GM12878 (cell line): ENCODE measurements around the gene FBXW8. TPM values are rescaled to one million over a fixed set of nuclear protein-coding genes. Genes with fewer than 3 reads are reported as not detected.

ENCODE experiments used
- ATAC-seq: fragments of 200-7000 bp; cut with Tn5 transposase; 3 replicates; pipeline ENCODE4 v1.9.1; 2020; ENCODE audit warnings: mild to moderate bottlenecking, moderate library complexity
- BruUV-seq: library from RNA; stranded (reverse); fragments of 400-500 nt; replicated peaks from 2 replicates; lab custom pipeline; 2021; lab: Mats Ljungman, UMichigan
- CTCF ChIA-PET: fragments of 300-600 bp; sonication (Branson Sonifier 250); formaldehyde crosslinking; extraction: SDS; loops from one replicate; lab custom pipeline; 2021; ENCODE audit warnings: inconsistent platforms; lab: Yijun Ruan, JAX
- POLR2A ChIA-PET: fragments of 350-600 bp; formaldehyde crosslinking; extraction: SDS; loops from one replicate; lab custom pipeline; 2021; ENCODE audit warnings: inconsistent platforms; lab: Charles Lee
- RAD21 ChIA-PET: fragments of 300-600 bp; sonication (Branson Sonifier 250); formaldehyde crosslinking; loops from one replicate; lab custom pipeline; 2023; ENCODE audit warnings: antibody characterized with exemption; ENCODE audit not compliant: unreplicated experiment; lab: Charles Lee
- SMC1A ChIA-PET: fragments of 300-600 bp; sonication (Branson Sonifier 250); formaldehyde crosslinking; loops from one replicate; lab custom pipeline; 2023; ENCODE audit not compliant: unreplicated experiment, uncharacterized antibody; lab: Charles Lee
- DNase-seq: peaks from one replicate; pipeline ENCODE4 v3.0.0-alpha.2; 2011; ENCODE audit warnings: low read depth, low spot score
- FAIRE-seq: peaks from 3 replicates; lab custom pipeline; 2011; peaks lifted over from hg19 to GRCh38; lab: Jason Lieb, UNC
- H2AFZ ChIP-seq: 2 replicates; pipeline ENCODE4 v1.6.0; 2011; ENCODE audit warnings: low read depth, low read length, control low read depth; ENCODE audit not compliant: control insufficient read depth
- H3K27ac ChIP-seq: 2 replicates; pipeline ENCODE4 v1.5.1; 2011; ENCODE audit warnings: control low read depth; ENCODE audit not compliant: control insufficient read depth, insufficient read depth
- H3K27me3 ChIP-seq, 2 experiments: replicated peaks in 1 of 2; 2 replicates each; pipeline versions ENCODE4 v1.6.0 to v1.6.1; 2011; ENCODE audit warnings: low read length in 1 of 2; ENCODE audit not compliant: control insufficient read depth in 2 of 2, insufficient read depth in 2 of 2
- H3K36me3 ChIP-seq, 2 experiments: 2 replicates each; pipeline ENCODE4 v1.5.1; 2011; ENCODE audit warnings: low read length in 1 of 2; ENCODE audit not compliant: control insufficient read depth in 2 of 2, insufficient read depth in 2 of 2
- H3K4me1 ChIP-seq: 2 replicates; pipeline ENCODE4 v1.6.1; 2011; ENCODE audit warnings: mild to moderate bottlenecking, low read length, moderate library complexity, mixed read lengths; ENCODE audit not compliant: control insufficient read depth, insufficient read depth
- H3K4me2 ChIP-seq: 2 replicates; pipeline ENCODE4 v1.6.0; 2011; ENCODE audit warnings: control low read depth; ENCODE audit not compliant: control insufficient read depth, insufficient read depth
- H3K4me3 ChIP-seq: fragments of 200-600 bp; sonication (generic); 2 replicates; pipeline ENCODE4 v1.5.1; 2016
- H3K79me2 ChIP-seq: 2 replicates; pipeline ENCODE4 v1.6.0; 2011; ENCODE audit warnings: low read length; ENCODE audit not compliant: control insufficient read depth, insufficient read depth
- H3K9ac ChIP-seq: 2 replicates; pipeline ENCODE4 v1.8.0; 2011; ENCODE audit warnings: low read length, control low read depth, mixed read lengths; ENCODE audit not compliant: control insufficient read depth, insufficient read depth
- H3K9me3 ChIP-seq: replicated peaks from 3 replicates; pipeline ENCODE4 v1.5.1; 2011; ENCODE audit warnings: mild to moderate bottlenecking, low read length; ENCODE audit not compliant: control insufficient read depth, insufficient read depth
- H4K20me1 ChIP-seq: 2 replicates; pipeline ENCODE4 v1.6.0; 2011; ENCODE audit not compliant: control insufficient read depth, insufficient read depth
- CHD1 ChIP-seq: IDR thresholded peaks from 2 replicates; pipeline ENCODE4 v1.6.1; 2012; ENCODE audit warnings: low read depth, low read length, improper control_type of control experiment
- CREB1 ChIP-seq: IDR thresholded peaks from 2 replicates; pipeline ENCODE4 v1.6.1; 2012; ENCODE audit warnings: low read depth, mild to moderate bottlenecking, inconsistent platforms
- EGR1 ChIP-seq, 2 experiments: IDR thresholded peaks; 1 replicate in 1 of 2; 2 replicates in 1 of 2; pipeline ENCODE4 v1.6.1; 2011 to 2012; ENCODE audit warnings: low read depth in 2 of 2, low read length in 2 of 2, borderline replicate concordance in 1 of 2, mild to moderate bottlenecking in 1 of 2, moderate library complexity in 1 of 2
- MTA2 ChIP-seq: fragments of 450-650 bp; IDR thresholded peaks from 2 replicates; pipeline ENCODE4 v1.6.1; 2016; ENCODE audit warnings: low read depth, mild to moderate bottlenecking, moderate library complexity
- NFYA ChIP-seq: IDR thresholded peaks from 2 replicates; pipeline ENCODE4 v1.6.1; 2011; ENCODE audit warnings: low read depth, mild to moderate bottlenecking, low read length, improper control_type of control experiment, borderline replicate concordance
- RCOR1 ChIP-seq: conservative IDR thresholded peaks from 2 replicates; pipeline ENCODE4 v1.6.1; 2012; ENCODE audit warnings: low read depth, low read length, improper control_type of control experiment
- SMAD1 ChIP-seq: fragments of 450-650 bp; IDR thresholded peaks from 2 replicates; pipeline ENCODE4 v1.6.1; 2018; ENCODE audit warnings: mild to moderate bottlenecking, low read depth; ENCODE audit not compliant: partially characterized antibody
- SMC3 ChIP-seq: IDR thresholded peaks from 2 replicates; pipeline ENCODE4 v1.6.1; 2011; ENCODE audit warnings: low read length, improper control_type of control experiment, borderline replicate concordance
- SREBF2 ChIP-seq: IDR thresholded peaks from 2 replicates; pipeline ENCODE4 v1.6.1; 2012; ENCODE audit warnings: mild to moderate bottlenecking, low read length
- ZBED1 ChIP-seq: IDR thresholded peaks from 2 replicates; pipeline ENCODE4 v1.6.1; 2016; ENCODE audit warnings: borderline replicate concordance
- ZNF217 ChIP-seq: fragments of 450-650 bp; IDR thresholded peaks from 2 replicates; pipeline ENCODE4 v1.6.1; 2017; ENCODE audit warnings: antibody characterized with exemption, mild to moderate bottlenecking
- WGBS: methylation state at CpG from one replicate; pipeline ENCODE4 v1.1.6; 2016; ENCODE audit warnings: low lambda C conversion rate; ENCODE audit not compliant: insufficient replicate concordance, insufficient coverage; ENCODE audit errors: missing lambda C conversion rate; 5-methylcytosine and 5-hydroxymethylcytosine counted together
- in situ Hi-C: fragments of 300-500 bp; cut with MboI; formaldehyde crosslinking; loops from 9 replicates; pipeline ENCODE4 v1.14.3; 2018; ENCODE audit warnings: mixed read lengths
- intact Hi-C: fragments of 100-400 bp; cut with micrococcal nuclease; formaldehyde crosslinking; loops from one replicate; pipeline ENCODE4 v1.14.2; 2022; ENCODE audit not compliant: unreplicated experiment
- polyA plus RNA-seq, 11 experiments: library from polyadenylated mRNA; depleted of rRNA in 4 of 11; unstranded in 6 of 11; stranded (reverse) in 5 of 11; fragments of >200 nt; fragmentation: Nextera tagmentation in 4 of 11; fragmentation: Illumina TruSeq in 1 of 11; extraction: Ambion mirVana in 4 of 11; extraction: Trizol in 1 of 11; gene quantifications; 1 replicate in 1 of 11; 2 replicates in 10 of 11; pipeline versions ENCODE4 v1.2.1 to v1.2.3, GENCODE V29; 2011 to 2016; ENCODE audit warnings: inconsistent platforms in 2 of 11, missing spikeins in 2 of 11, low read depth in 1 of 11
- total RNA-seq, 4 experiments: library from RNA; depleted of rRNA in 3 of 4; stranded (reverse); fragments of >200 nt in 3 of 4; fragmentation: Illumina TruSeq in 1 of 4; extraction: Trizol in 1 of 4; gene quantifications; 2 replicates each; pipeline versions ENCODE4 v1.2.1 to v1.2.3, GENCODE V29; 2013 to 2021
- TF ChIP-seq, protein P1 (sequence below): fragments of 450-650 bp; IDR thresholded peaks from 2 replicates; pipeline ENCODE4 v1.6.1; 2017; ENCODE audit warnings: mild to moderate bottlenecking, low read depth, inconsistent platforms; ENCODE audit not compliant: poor library complexity, severe bottlenecking
- TF ChIP-seq, protein P2 (sequence below): fragments of 450-650 bp; formaldehyde crosslinking; IDR thresholded peaks from 2 replicates; pipeline ENCODE4 v1.5.0; 2022; ENCODE audit warnings: mild to moderate bottlenecking, missing genetic modification characterization

Gene FBXW8
- total and polyA plus RNA-seq, 10 of the 15 experiments (the other 5 are each of a cell fraction or from before 2014, with no cell fraction given): 0.49 to 7.5 (median 4.4) TPM

DNA sequence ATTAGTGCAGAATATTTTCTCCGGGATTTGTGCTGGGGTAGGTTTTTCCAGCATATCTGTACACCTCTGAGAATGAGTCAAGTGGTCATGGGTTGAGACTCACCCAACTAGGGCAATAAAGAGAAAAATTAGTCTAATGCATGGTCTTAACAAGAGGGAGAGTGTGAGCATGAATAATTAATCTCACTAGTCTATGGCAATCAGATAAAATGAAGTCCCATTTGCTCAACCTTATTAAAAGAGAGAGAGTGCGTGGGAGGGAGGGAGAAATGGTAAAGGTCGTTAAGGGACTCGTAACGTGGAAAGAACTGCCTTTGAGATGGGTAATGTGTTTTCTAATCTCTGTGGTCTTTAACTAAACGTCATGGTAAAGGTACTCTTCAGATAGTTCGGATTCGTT lies 96.8 kb downstream of the FBXW8 start:
- DNase-seq (no peak), FAIRE-seq (no peak), ATAC-seq (no peak)
- H3K4me2 ChIP-seq: no peak overlapping the region
- WGBS: 97% methylated on average over 8 of the region's 8 CpGs
- in situ Hi-C loops: no loop called here
- POLR2A ChIA-PET: no interaction called here
- no peaks in the 10 kb centered on the region; a peak in 1 of 4 replicates for H3K36me3 ChIP-seq
- no peak overlapping the region for H2AFZ ChIP-seq
- no peaks in the 10 kb centered on the region for H3K27me3 ChIP-seq
- H3K9me3 ChIP-seq: no peaks in the 10 kb centered on the region
- CTCF ChIA-PET: no interaction called here
- intact Hi-C loops: no loop called here
- RAD21 ChIA-PET: no interaction called here
- H3K9ac ChIP-seq: no peak overlapping the region
- no peak overlapping the region for H3K4me3 ChIP-seq
- H3K79me2 ChIP-seq: no peaks in the 10 kb centered on the region
- no peaks in the 10 kb centered on the region for H3K4me1 ChIP-seq
- H3K27ac ChIP-seq: no peak overlapping the region
- no peaks in the 10 kb centered on the region for H4K20me1 ChIP-seq
- BruUV-seq: no TSS peak
- SMC1A ChIA-PET: no interaction called here
- TF ChIP-seq ZBED1: no peak
- TF ChIP-seq, protein P1, sequence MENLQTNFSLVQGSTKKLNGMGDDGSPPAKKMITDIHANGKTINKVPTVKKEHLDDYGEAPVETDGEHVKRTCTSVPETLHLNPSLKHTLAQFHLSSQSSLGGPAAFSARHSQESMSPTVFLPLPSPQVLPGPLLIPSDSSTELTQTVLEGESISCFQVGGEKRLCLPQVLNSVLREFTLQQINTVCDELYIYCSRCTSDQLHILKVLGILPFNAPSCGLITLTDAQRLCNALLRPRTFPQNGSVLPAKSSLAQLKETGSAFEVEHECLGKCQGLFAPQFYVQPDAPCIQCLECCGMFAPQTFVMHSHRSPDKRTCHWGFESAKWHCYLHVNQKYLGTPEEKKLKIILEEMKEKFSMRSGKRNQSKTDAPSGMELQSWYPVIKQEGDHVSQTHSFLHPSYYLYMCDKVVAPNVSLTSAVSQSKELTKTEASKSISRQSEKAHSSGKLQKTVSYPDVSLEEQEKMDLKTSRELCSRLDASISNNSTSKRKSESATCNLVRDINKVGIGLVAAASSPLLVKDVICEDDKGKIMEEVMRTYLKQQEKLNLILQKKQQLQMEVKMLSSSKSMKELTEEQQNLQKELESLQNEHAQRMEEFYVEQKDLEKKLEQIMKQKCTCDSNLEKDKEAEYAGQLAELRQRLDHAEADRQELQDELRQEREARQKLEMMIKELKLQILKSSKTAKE: no peak

DNA sequence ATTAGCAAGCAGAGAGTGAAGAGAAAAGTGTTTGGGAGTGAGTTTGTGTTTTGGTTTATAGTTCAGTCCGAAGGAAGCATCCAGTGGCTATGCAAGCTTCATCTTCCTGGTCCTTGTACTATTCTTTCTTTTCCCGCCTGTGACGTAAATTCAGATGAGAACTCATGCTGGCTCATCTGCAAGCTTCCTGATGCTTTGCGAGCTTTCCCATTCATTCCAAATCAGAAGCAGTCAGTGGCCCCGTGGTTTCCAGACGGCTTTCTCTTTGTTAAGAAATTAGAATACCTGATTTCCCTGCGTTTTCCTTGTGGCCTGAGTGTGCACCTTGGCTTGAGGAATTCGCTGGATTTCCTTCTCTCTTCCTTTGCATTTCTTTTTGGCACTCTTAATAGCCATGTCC lies 99.0 kb downstream of the FBXW8 start:
- RAD21 ChIA-PET: no interaction called here
- ATAC-seq (no peak), DNase-seq (no peak), FAIRE-seq (no peak)
- no peak overlapping the region for H3K4me3 ChIP-seq
- H3K4me2 ChIP-seq: no peak overlapping the region
- H4K20me1 ChIP-seq: no peaks in the 10 kb centered on the region
- H3K27me3 ChIP-seq: no peaks in the 10 kb centered on the region
- H3K9me3 ChIP-seq: no peaks in the 10 kb centered on the region
- no peak overlapping the region for H3K27ac ChIP-seq
- CTCF ChIA-PET: interaction anchor here (1.1 to 1.2 kb wide), 2 partner anchors 14 to 110 kb away, joined by 3 read pairs; no protein-coding TSS in a partner anchor
- no peaks in the 10 kb centered on the region; a peak in 1 of 4 replicates for H3K36me3 ChIP-seq
- 94% methylated on average over 8 of the region's 8 CpGs for WGBS
- TF ChIP-seq ZNF217: no peak
- no peak for TF ChIP-seq SREBF2
- TF ChIP-seq, protein P2, sequence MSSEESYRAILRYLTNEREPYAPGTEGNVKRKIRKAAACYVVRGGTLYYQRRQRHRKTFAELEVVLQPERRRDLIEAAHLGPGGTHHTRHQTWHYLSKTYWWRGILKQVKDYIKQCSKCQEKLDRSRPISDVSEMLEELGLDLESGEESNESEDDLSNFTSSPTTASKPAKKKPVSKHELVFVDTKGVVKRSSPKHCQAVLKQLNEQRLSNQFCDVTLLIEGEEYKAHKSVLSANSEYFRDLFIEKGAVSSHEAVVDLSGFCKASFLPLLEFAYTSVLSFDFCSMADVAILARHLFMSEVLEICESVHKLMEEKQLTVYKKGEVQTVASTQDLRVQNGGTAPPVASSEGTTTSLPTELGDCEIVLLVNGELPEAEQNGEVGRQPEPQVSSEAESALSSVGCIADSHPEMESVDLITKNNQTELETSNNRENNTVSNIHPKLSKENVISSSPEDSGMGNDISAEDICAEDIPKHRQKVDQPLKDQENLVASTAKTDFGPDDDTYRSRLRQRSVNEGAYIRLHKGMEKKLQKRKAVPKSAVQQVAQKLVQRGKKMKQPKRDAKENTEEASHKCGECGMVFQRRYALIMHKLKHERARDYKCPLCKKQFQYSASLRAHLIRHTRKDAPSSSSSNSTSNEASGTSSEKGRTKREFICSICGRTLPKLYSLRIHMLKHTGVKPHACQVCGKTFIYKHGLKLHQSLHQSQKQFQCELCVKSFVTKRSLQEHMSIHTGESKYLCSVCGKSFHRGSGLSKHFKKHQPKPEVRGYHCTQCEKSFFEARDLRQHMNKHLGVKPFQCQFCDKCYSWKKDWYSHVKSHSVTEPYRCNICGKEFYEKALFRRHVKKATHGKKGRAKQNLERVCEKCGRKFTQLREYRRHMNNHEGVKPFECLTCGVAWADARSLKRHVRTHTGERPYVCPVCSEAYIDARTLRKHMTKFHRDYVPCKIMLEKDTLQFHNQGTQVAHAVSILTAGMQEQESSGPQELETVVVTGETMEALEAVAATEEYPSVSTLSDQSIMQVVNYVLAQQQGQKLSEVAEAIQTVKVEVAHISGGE (CRISPR knock-in tag): no peak
- TF ChIP-seq CHD1: no peak
- TF ChIP-seq EGR1 (IDR thresholded peaks at IDR 0.05; ENCODE audit: borderline replicate concordance in 1 of 2, low read depth in 2 of 2, low read length in 2 of 2): no peak
- TF ChIP-seq NFYA: no peak
- no peak for TF ChIP-seq SMC3
- no peak for TF ChIP-seq CREB1
- no peak for TF ChIP-seq MTA2
- no peak for TF ChIP-seq SMAD1
- TF ChIP-seq RCOR1: no peak
- H3K9ac ChIP-seq: no peak overlapping the region
- in situ Hi-C loops (no loop called here), intact Hi-C loops (no loop called here)
- no peaks in the 10 kb centered on the region for H3K79me2 ChIP-seq
- BruUV-seq: no TSS peak
- H3K4me1 ChIP-seq: no peaks in the 10 kb centered on the region
- SMC1A ChIA-PET: no interaction called here
- H2AFZ ChIP-seq: no peak overlapping the region
- POLR2A ChIA-PET: no interaction called here
